ENCODE data around the gene TM4SF20.

The TM4SF20 gene

GRCh38 chr2:227351639-227352038, 27.5 kb downstream of the TM4SF20 start:
- DNase-seq (ENCODE audit: insufficient read length, low spot score) (no peak), FAIRE-seq (no peak)
- 0 out of 2 replicates have a peak, but pooled peaks have one; percentile 25 for TF ChIP-seq POLR2AphosphoS5 (IDR thresholded peaks at IDR 0.05; ENCODE audit: low read depth, low read length)
- no peak for TF ChIP-seq TAF1 (IDR thresholded peaks at IDR 0.05; ENCODE audit: low read depth, low read length)

GRCh38 chr2:227349989-227350612, 29.0 kb downstream of the TM4SF20 start:
- no peak for DNase-seq (ENCODE audit: insufficient read length, low spot score)
- FAIRE-seq, result no peak
- TF ChIP-seq POLR2AphosphoS5 (IDR thresholded peaks at IDR 0.05; ENCODE audit: low read depth, low read length) (no peak), POLR2A (IDR thresholded peaks at IDR 0.05; ENCODE audit: low read depth, low read length) (no peak), POU2F2 (IDR thresholded peaks at IDR 0.05; ENCODE audit: low read depth, low read length) (no peak), PAX5 (IDR thresholded peaks at IDR 0.05; ENCODE audit: insufficient read depth, low read length, severe bottlenecking) (no peak), SPI1 (IDR thresholded peaks at IDR 0.05; ENCODE audit: low read depth, low read length) (no peak), TAF1 (IDR thresholded peaks at IDR 0.05; ENCODE audit: low read depth, low read length) (no peak)

GRCh38 chr2:227348324-227348723, 30.8 kb downstream of the TM4SF20 start:
- TF ChIP-seq SPI1 (IDR thresholded peaks at IDR 0.05; ENCODE audit: low read depth, low read length) (no peak), PAX5 (IDR thresholded peaks at IDR 0.05; ENCODE audit: insufficient read depth, low read length, severe bottlenecking) (no peak), POU2F2 (IDR thresholded peaks at IDR 0.05; ENCODE audit: low read depth, low read length) (no peak), POLR2AphosphoS5 (IDR thresholded peaks at IDR 0.05; ENCODE audit: low read depth, low read length) (no peak), TAF1 (IDR thresholded peaks at IDR 0.05; ENCODE audit: low read depth, low read length) (no peak), POLR2A (IDR thresholded peaks at IDR 0.05; ENCODE audit: low read depth, low read length) (no peak)
- no peak for DNase-seq (ENCODE audit: insufficient read length, low spot score)
- no peak for FAIRE-seq

GRCh38 chr2:227347117-227347516, 32.0 kb downstream of the TM4SF20 start:
- FAIRE-seq, result no peak
- no peak for DNase-seq (ENCODE audit: insufficient read length, low spot score)
- no peak for TF ChIP-seq POU2F2 (IDR thresholded peaks at IDR 0.05; ENCODE audit: low read depth, low read length)
- TF ChIP-seq PAX5 (IDR thresholded peaks at IDR 0.05; ENCODE audit: insufficient read depth, low read length, severe bottlenecking), result no peak
- TF ChIP-seq SPI1 (IDR thresholded peaks at IDR 0.05; ENCODE audit: low read depth, low read length), result no peak
- no peak for TF ChIP-seq POLR2A (IDR thresholded peaks at IDR 0.05; ENCODE audit: low read depth, low read length)
- no peak for TF ChIP-seq TAF1 (IDR thresholded peaks at IDR 0.05; ENCODE audit: low read depth, low read length)
- no peak for TF ChIP-seq POLR2AphosphoS5 (IDR thresholded peaks at IDR 0.05; ENCODE audit: low read depth, low read length)

- FAIRE-seq (no peak), DNase-seq (ENCODE audit: insufficient read length, low spot score) (no peak)
- TF ChIP-seq SPI1 (IDR thresholded peaks at IDR 0.05; ENCODE audit: low read depth, low read length) (peak; percentile 29; the same call in 1 of the 2 replicates), POU2F2 (IDR thresholded peaks at IDR 0.05; ENCODE audit: low read depth, low read length) (no peak)
Observed at GRCh38 chr2:227344231-227344630, 34.9 kb downstream of the TM4SF20 start.

GRCh38 chr2:227341553-227341952, 37.6 kb downstream of the TM4SF20 start:
- FAIRE-seq, result no peak
- DNase-seq (ENCODE audit: insufficient read length, low spot score), result no peak
- TF ChIP-seq POLR2AphosphoS5 (IDR thresholded peaks at IDR 0.05; ENCODE audit: low read depth, low read length), result no peak
- TF ChIP-seq POU2F2 (IDR thresholded peaks at IDR 0.05; ENCODE audit: low read depth, low read length), result no peak
- no peak for TF ChIP-seq TAF1 (IDR thresholded peaks at IDR 0.05; ENCODE audit: low read depth, low read length)
- TF ChIP-seq SPI1 (IDR thresholded peaks at IDR 0.05; ENCODE audit: low read depth, low read length), result no peak
- TF ChIP-seq PAX5 (IDR thresholded peaks at IDR 0.05; ENCODE audit: insufficient read depth, low read length, severe bottlenecking), result no peak
- no peak for TF ChIP-seq POLR2A (IDR thresholded peaks at IDR 0.05; ENCODE audit: low read depth, low read length)

GRCh38 chr2:227340106-227340505, 39.0 kb downstream of the TM4SF20 start:
- FAIRE-seq (no peak), DNase-seq (ENCODE audit: insufficient read length, low spot score) (no peak)
- no peak for TF ChIP-seq SPI1 (IDR thresholded peaks at IDR 0.05; ENCODE audit: low read depth, low read length)
- no peak for TF ChIP-seq PAX5 (IDR thresholded peaks at IDR 0.05; ENCODE audit: insufficient read depth, low read length, severe bottlenecking)

- DNase-seq (ENCODE audit: insufficient read length, low spot score), result no peak
- TF ChIP-seq SPI1 (IDR thresholded peaks at IDR 0.05; ENCODE audit: low read depth, low read length), result no peak
- TF ChIP-seq PAX5 (IDR thresholded peaks at IDR 0.05; ENCODE audit: insufficient read depth, low read length, severe bottlenecking), result no peak
- no peak for TF ChIP-seq POLR2AphosphoS5 (IDR thresholded peaks at IDR 0.05; ENCODE audit: low read depth, low read length)
- TF ChIP-seq POLR2A (IDR thresholded peaks at IDR 0.05; ENCODE audit: low read depth, low read length), result no peak
- no peak for TF ChIP-seq POU2F2 (IDR thresholded peaks at IDR 0.05; ENCODE audit: low read depth, low read length)
- no peak for TF ChIP-seq TAF1 (IDR thresholded peaks at IDR 0.05; ENCODE audit: low read depth, low read length)
- FAIRE-seq, result peak; percentile 9
Observed at GRCh38 chr2:227339098-227339599, 40.0 kb downstream of the TM4SF20 start.

- TF ChIP-seq PAX5 (IDR thresholded peaks at IDR 0.05; ENCODE audit: insufficient read depth, low read length, severe bottlenecking) (no peak), TAF1 (IDR thresholded peaks at IDR 0.05; ENCODE audit: low read depth, low read length) (no peak), POU2F2 (IDR thresholded peaks at IDR 0.05; ENCODE audit: low read depth, low read length) (no peak), POLR2AphosphoS5 (IDR thresholded peaks at IDR 0.05; ENCODE audit: low read depth, low read length) (no peak), SPI1 (IDR thresholded peaks at IDR 0.05; ENCODE audit: low read depth, low read length) (no peak)
- FAIRE-seq (no peak), DNase-seq (ENCODE audit: insufficient read length, low spot score) (no peak)
Observed at GRCh38 chr2:227337442-227337841, 41.7 kb downstream of the TM4SF20 start.

- DNase-seq (ENCODE audit: insufficient read length, low spot score), result no peak
- FAIRE-seq, result no peak
- TF ChIP-seq POLR2A (IDR thresholded peaks at IDR 0.05; ENCODE audit: low read depth, low read length), result no peak
- TF ChIP-seq TAF1 (IDR thresholded peaks at IDR 0.05; ENCODE audit: low read depth, low read length), result no peak
- no peak for TF ChIP-seq POLR2AphosphoS5 (IDR thresholded peaks at IDR 0.05; ENCODE audit: low read depth, low read length)
- no peak for TF ChIP-seq SPI1 (IDR thresholded peaks at IDR 0.05; ENCODE audit: low read depth, low read length)
- TF ChIP-seq POU2F2 (IDR thresholded peaks at IDR 0.05; ENCODE audit: low read depth, low read length), result no peak
- TF ChIP-seq PAX5 (IDR thresholded peaks at IDR 0.05; ENCODE audit: insufficient read depth, low read length, severe bottlenecking), result no peak
Observed at GRCh38 chr2:227335713-227336112, 43.4 kb downstream of the TM4SF20 start.
